Muscle layer of duodenum (tissue), 2 donors: ENCODE results near the gene NAP1L5.

Source experiments
- H3K27ac ChIP-seq: one replicate; pipeline ENCODE4 v1.7.0; 2013; ENCODE audit warnings: mild to moderate bottlenecking, low read length
- H3K27me3 ChIP-seq: one replicate; pipeline ENCODE4 v1.7.0; 2013; ENCODE audit warnings: low read depth, mild to moderate bottlenecking, control low read depth, low read length
- H3K36me3 ChIP-seq, 2 donors: one replicate each; pipeline ENCODE4 v1.7.0; 2013; ENCODE audit warnings: low read length in 2 of 2, control low read depth in 1 of 2, mild to moderate bottlenecking in 1 of 2; ENCODE audit not compliant: insufficient read depth in 2 of 2, control insufficient read depth in 1 of 2
- H3K4me1 ChIP-seq, 2 donors: one replicate each; pipeline ENCODE4 v1.7.0; 2013; ENCODE audit warnings: low read length in 2 of 2, mild to moderate bottlenecking in 2 of 2, control low read depth in 1 of 2, moderate library complexity in 1 of 2; ENCODE audit not compliant: insufficient read depth in 2 of 2, control insufficient read depth in 1 of 2
- H3K4me3 ChIP-seq, 2 donors: one replicate each; pipeline ENCODE4 v1.7.0; 2013; ENCODE audit warnings: low read length in 2 of 2, low read depth in 1 of 2, mild to moderate bottlenecking in 1 of 2
- H3K9me3 ChIP-seq, 2 donors: one replicate each; pipeline ENCODE4 v1.7.0; 2013; ENCODE audit warnings: low read length in 2 of 2, control low read depth in 1 of 2, mild to moderate bottlenecking in 1 of 2; ENCODE audit not compliant: control insufficient read depth in 1 of 2
- donor health status: healthy.

Gene NAP1L5

GRCh38 chr4:88697141-88697540, 488 bp downstream of the NAP1L5 start:
- H3K9me3 ChIP-seq: no peaks in the 10 kb centered on the region
- peak overlapping the region; percentile 68 to 76 for H3K4me3 ChIP-seq
- peaks cover 0 to 4% of the 10 kb centered on the region in 2 donors for H3K4me1 ChIP-seq
- peak overlapping the region; percentile 67 for H3K27ac ChIP-seq
- peaks cover 3 to 11% of the 10 kb centered on the region in 2 donors for H3K36me3 ChIP-seq
- H3K27me3 ChIP-seq: no peaks in the 10 kb centered on the region

GRCh38 chr4:88696630-88697029, 999 bp downstream of the NAP1L5 start:
- no peaks in the 10 kb centered on the region for H3K9me3 ChIP-seq
- H3K4me3 ChIP-seq: peak overlapping the region; percentile 68 to 76
- H3K27me3 ChIP-seq: no peaks in the 10 kb centered on the region
- peaks cover 6 to 11% of the 10 kb centered on the region in 2 donors for H3K36me3 ChIP-seq
- peak overlapping the region; percentile 67 for H3K27ac ChIP-seq
- peaks cover 0 to 4% of the 10 kb centered on the region in 2 donors for H3K4me1 ChIP-seq

GRCh38 chr4:88693792-88694191, 3.8 kb downstream of the NAP1L5 start:
- Histone ChIP-seq H3K4me3 (no peak overlapping the region), H3K27ac (no peak overlapping the region), H3K36me3 (peaks cover 18 to 25% of the 10 kb centered on the region in 2 donors), H3K9me3 (no peaks in the 10 kb centered on the region), H3K4me1 (peaks cover 0 to 4% of the 10 kb centered on the region in 2 donors), H3K27me3 (no peaks in the 10 kb centered on the region)

- H3K36me3 ChIP-seq: peaks cover 28 to 44% of the 10 kb centered on the region in 2 donors
- H3K27ac ChIP-seq: no peak overlapping the region
Measured at GRCh38 chr4:88690355-88690754, 7.3 kb downstream of the NAP1L5 start.

GRCh38 chr4:88681209-88681608, 16.4 kb downstream of the NAP1L5 start:
- H3K27me3 ChIP-seq: no peaks in the 10 kb centered on the region
- no peak overlapping the region for H3K4me3 ChIP-seq
- peaks cover 30 to 61% of the 10 kb centered on the region in 2 donors for H3K36me3 ChIP-seq
- no peaks in the 10 kb centered on the region for H3K4me1 ChIP-seq
- no peak overlapping the region for H3K27ac ChIP-seq
- H3K9me3 ChIP-seq: no peaks in the 10 kb centered on the region

More at GRCh38 chr4:88690355-88690754, 7.3 kb downstream of the NAP1L5 start:
- Histone ChIP-seq H3K4me3 (no peak overlapping the region), H3K4me1 (no peaks in the 10 kb centered on the region), H3K9me3 (no peaks in the 10 kb centered on the region), H3K27me3 (no peaks in the 10 kb centered on the region)

- H3K9me3 ChIP-seq: no peaks in the 10 kb centered on the region
- peaks cover 25 to 44% of the 10 kb centered on the region in 2 donors for H3K36me3 ChIP-seq
- H3K4me3 ChIP-seq: no peak overlapping the region
- H3K27ac ChIP-seq: no peak overlapping the region
- H3K4me1 ChIP-seq: no peaks in the 10 kb centered on the region
- H3K27me3 ChIP-seq: no peaks in the 10 kb centered on the region
Measured at GRCh38 chr4:88675543-88675942, 22.1 kb downstream of the NAP1L5 start.

- no peaks in the 10 kb centered on the region for H3K27me3 ChIP-seq
- H3K4me3 ChIP-seq: no peak overlapping the region
- H3K9me3 ChIP-seq: no peaks in the 10 kb centered on the region
- H3K27ac ChIP-seq: no peak overlapping the region
- no peaks in the 10 kb centered on the region for H3K4me1 ChIP-seq
- peaks cover 30 to 44% of the 10 kb centered on the region in 2 donors for H3K36me3 ChIP-seq
Measured at GRCh38 chr4:88674979-88675378, 22.6 kb downstream of the NAP1L5 start.

GRCh38 chr4:88674565-88674964, 23.1 kb downstream of the NAP1L5 start:
- no peak overlapping the region for H3K27ac ChIP-seq
- no peaks in the 10 kb centered on the region for H3K27me3 ChIP-seq
- H3K4me1 ChIP-seq: no peaks in the 10 kb centered on the region
- no peaks in the 10 kb centered on the region for H3K9me3 ChIP-seq
- H3K4me3 ChIP-seq: no peak overlapping the region
- peaks cover 34 to 42% of the 10 kb centered on the region in 2 donors for H3K36me3 ChIP-seq

GRCh38 chr4:88673886-88674285, 23.7 kb downstream of the NAP1L5 start:
- no peaks in the 10 kb centered on the region for H3K9me3 ChIP-seq
- no peaks in the 10 kb centered on the region for H3K4me1 ChIP-seq
- H3K4me3 ChIP-seq: no peak overlapping the region
- no peak overlapping the region for H3K27ac ChIP-seq
- peaks cover 33 to 35% of the 10 kb centered on the region in 2 donors for H3K36me3 ChIP-seq
- H3K27me3 ChIP-seq: no peaks in the 10 kb centered on the region

GRCh38 chr4:88672987-88673386, 24.6 kb downstream of the NAP1L5 start:
- no peaks in the 10 kb centered on the region for H3K27me3 ChIP-seq
- H3K27ac ChIP-seq: no peak overlapping the region
- H3K36me3 ChIP-seq: peaks cover 31 to 34% of the 10 kb centered on the region in 2 donors
- H3K9me3 ChIP-seq: no peaks in the 10 kb centered on the region
- no peaks in the 10 kb centered on the region for H3K4me1 ChIP-seq
- no peak overlapping the region for H3K4me3 ChIP-seq

GRCh38 chr4:88661739-88662138, 35.9 kb downstream of the NAP1L5 start:
- H3K36me3 ChIP-seq: peaks cover 8 to 31% of the 10 kb centered on the region in 2 donors
- H3K4me3 ChIP-seq: no peak overlapping the region
- H3K27me3 ChIP-seq: no peaks in the 10 kb centered on the region
- H3K27ac ChIP-seq: no peak overlapping the region
- H3K9me3 ChIP-seq: no peaks in the 10 kb centered on the region
- peaks cover 5 to 10% of the 10 kb centered on the region in 2 donors for H3K4me1 ChIP-seq
